GM18526 (cell line): ENCODE data around the gene CBX8.

Experiments used
- POLR2A ChIP-seq: IDR thresholded peaks from 3 replicates; pipeline ENCODE4 v1.6.1; 2011; ENCODE audit not compliant: insufficient read length; ENCODE audit errors: extremely low read depth

CBX8 gene

DNA sequence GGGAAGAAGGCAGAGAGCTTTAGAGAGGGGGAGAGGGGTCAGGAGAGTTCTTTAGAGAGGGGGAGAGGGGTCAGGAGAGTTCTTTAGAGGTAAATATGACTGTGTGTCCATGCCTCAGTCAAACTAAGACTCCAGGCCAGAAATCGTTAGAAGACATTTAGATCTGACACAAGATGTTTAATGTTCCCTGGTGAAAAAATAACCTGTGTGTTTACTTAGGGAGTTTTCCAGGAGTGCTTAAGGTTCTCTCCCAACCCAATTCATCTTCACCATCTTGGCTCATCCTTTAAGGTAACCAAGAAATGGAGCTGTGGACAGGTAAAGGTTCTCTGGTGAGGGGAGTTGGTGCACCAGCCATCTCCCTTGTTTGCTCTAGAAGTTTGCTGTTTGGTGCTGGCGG, 32.6 kb upstream of the CBX8 start:
- TF ChIP-seq POLR2A: no peak

DNA sequence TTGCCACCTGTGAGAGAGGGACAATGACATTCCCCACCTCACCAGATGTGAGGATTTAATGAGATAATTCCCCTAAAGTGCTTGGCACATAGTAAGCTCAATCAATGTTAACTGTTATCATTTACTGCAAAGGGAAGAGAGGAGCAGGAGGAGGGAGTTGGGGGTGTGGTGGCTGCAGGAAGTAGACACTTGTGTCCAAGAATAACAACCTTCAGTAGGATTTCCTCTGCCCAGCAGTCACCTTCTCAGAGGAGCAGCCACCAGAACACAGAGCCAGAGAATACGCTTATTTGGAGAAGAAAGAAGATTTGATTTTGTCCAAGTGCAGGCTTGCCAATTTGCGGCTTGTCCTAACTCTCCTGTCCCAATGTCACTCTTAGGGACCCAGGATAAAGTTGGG, 32.1 kb upstream of the CBX8 start:
- no peak for TF ChIP-seq POLR2A

DNA sequence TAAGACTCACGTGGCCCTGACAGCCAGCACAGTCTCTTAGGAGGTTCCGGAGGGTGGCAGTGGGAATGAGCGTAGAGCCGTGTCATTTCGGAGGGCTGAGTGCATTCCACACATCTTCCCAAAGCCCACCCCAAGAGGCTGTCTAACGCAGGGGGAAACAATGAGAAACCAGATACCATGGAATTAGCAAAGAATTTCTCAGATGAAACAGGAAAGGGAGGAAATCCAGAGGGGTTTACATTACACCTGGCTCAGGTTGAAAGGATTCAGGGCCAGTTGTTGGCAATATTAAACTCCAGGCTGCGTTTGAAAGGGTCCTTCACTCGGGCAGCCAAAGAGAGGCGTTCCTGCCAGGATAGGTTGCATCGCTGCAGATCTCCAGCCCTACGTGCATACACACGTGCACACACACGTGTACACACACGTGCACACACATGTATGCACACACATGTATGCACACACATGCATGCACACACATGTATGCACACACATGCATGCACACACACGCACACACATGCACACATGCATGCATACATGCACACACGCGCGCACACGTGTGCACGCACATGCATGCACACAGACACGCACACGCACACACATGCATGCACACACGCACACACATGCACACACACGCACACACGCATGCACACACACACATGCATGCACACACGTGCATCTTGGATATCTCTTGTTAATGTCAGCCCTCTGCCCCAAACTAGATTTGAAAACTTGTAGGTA, 30.1 kb upstream of the CBX8 start:
- TF ChIP-seq POLR2A: no peak

DNA sequence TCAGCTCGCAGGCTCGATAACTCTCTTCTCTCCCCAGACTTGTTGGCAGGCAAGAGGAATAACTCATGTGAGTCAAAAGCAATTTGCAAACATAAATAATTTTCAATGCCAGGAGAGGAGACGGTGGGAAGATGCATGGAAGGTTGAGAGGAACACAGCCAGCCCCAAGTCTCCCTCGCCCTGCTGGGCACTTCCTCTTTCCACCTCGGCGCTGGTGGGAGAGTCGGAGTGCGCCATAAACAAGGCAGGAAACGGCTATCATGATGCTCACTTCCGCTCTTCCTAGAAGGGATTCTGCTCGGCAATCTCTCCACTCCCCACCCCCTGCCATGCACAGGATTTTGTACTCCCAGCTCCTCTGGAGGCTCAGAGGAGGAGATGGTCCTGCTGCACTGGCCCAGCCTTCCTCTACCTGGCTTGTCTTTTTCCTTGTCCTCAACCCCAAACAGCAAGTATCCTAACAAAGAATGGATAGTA, 29.4 kb upstream of the CBX8 start:
- TF ChIP-seq POLR2A: no peak

DNA sequence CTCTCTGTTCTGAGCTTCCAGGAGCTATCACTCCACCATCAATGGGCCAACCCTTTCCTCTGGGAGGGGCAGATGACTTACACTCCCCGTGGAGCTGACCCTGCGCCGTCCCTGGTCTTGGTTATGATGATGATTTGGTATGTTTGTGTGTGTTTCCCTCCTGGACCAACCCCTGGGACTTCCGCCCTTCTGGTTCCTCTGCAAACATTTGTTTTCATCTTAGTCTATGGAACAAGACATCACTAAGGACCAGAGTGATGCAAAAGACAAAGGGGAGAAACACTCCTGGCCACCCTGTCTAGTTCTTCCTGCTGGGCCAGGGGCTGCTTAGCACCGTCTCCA, 28.7 kb upstream of the CBX8 start:
- TF ChIP-seq POLR2A: no peak

DNA sequence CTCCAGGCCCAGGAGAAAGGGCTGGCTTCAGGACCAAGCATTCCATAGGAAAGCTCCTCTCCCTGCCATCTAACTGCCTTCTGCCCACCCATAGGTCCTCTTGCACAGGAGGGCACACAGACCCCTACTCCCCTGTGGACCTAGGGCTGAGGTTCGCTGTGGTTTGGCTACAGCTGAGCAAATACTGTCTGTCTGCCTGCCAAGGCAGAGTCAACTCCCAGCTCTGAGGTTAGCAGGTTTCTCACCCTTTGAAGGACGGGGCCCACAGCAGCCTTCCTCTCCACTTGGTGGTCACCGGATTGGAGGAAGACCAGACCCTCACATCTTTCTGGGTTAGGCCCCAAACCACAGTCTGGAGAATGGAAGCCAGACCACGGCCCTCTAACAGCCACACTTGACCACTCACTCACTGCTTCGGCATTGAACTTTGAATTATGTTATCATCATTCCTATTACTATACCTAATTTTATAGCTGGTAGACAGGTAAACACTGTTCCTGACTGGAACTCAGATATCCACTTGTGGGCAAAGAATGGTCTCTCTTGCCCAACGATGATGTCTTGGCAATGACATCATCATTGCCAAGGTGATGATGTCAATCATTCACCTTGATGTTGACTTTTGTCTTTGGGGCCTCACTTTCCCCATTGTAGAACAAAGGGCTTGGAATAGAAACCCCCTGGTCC, 28.2 kb upstream of the CBX8 start:
- no peak for TF ChIP-seq POLR2A

DNA sequence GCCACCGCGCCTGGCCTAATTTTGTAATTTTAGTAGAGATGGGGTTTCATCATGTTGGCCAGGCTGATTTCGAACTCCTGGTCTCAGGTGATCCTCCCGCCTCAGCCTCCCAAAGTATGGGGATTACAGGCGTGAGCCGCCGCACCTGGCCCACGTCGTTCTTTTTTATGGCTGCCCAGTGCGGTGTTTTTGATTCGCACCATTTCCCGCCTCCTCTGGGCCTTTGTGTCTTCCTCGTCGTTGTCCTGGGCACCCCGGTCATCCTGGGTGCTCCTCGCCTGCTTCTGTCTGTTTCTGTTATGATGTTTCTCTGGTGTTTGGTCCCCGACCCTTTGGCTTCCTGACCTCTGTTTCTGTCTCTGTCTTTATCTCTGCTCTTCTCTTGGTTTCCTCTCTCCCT, 27.4 kb upstream of the CBX8 start:
- TF ChIP-seq POLR2A: no peak

DNA sequence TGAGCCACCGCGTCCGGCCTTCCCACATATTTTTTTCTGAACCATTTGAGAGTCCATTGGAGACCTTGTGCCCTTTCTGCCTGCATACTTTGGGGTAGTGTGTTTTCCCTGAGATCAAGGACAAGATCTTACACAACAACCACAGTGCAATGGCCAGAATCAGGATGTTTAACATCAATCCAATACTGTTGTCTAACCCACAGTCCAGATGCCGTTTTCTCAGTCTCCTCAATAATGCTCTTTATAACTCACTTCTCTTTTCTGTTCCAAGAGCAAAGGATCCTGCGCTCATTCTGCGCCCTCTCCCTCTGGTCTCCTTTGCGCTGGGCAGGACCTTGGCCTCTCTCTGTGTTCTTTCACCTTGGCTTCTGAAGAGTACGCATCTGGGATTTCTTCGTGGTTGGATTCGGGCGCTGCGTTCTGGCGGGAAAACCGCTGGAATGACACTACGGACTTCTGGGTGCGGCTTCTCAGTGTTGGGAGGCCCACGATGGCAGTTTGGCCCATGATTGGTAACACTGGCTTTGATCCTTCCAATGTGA, 25.8 kb upstream of the CBX8 start:
- no peak for TF ChIP-seq POLR2A

DNA sequence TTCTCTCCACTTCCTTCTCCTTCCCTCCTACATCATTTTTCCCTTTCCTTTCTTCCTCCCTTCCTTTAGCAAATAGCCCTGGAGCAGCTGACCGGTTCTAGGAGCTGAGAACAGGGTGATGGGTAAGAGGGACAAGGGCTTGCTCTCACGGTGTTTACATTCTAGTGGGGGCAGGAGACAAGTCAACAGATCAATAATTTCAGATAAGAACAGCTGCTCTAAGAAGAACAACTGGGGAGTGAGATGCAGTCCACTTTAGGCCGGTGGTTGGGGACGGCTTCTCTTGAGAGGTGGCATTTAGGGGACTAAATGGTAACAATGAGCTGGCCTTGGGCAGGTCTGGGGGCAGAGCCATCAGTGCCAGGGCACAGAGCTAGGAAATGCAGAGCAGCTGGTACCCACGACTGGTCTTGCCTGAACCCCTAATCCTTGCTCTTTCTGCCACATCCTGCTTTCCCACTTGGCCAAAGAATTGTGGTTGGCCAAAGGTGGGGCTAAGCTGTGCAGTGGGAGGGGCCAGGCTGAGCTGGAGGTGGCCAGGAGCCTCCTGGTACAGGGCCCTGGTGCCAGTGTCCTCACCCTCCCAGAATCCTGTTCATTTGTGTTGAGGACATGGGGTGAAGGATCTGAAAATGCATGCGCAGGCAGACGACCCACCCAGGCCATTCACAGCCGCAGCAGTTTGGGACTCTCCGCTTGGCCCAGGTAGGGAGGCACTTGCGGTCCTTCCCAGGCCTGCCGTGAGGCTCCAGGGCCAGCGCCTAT, 24.6 kb upstream of the CBX8 start:
- no peak for TF ChIP-seq POLR2A

DNA sequence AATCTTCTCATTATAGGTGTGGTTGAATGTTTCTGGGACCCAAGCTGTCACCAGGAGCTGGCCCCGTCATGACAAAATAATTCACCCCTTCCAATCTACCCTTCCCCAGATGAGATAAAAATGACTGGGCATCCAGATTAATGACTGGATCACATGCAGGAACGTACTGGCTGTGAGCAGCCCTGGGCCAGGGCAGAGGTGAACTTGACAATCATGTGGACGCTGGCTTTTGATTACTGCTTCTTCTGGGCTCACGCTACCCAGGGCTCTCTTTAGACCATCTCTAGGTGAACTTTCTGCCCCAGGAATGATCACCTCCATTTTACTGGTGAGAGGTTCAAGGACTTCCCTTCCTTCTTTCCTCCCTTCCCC, 24.1 kb upstream of the CBX8 start:
- TF ChIP-seq POLR2A: no peak

DNA sequence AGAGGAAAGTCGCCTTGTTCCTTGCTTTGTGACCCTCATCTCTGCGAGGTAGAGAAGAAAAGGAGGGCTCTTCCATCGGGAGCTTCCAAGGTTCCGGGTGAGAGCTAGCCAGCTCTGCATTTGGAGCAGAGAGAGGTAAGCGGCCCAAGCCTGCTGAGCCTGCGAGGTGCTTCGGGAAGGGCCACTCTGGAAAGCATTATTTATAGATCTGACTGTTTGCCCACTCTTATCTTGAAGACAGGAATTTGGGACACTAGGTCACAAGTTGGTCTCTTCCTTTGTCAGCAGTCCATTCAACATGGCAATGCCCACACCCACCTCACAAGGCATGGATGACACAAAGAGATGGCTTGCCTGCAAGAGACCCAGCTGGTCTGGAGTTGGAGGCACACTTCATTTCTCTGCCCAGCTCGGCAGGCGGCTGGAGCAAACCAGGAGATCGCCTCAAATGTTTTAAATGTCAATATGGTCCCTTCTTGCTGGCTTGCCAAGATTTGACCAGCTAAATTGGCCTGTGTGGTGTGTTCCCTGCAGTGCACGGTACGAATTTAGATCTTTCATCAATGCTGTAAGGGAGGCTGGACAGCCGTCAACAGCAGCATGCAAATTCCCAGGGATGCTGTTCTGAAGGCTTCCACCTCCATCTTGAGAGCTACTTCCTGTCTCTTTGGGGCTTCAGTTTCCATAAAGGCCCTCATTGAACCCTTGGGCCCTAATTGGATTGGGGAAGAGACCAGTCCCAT, 22.8 kb upstream of the CBX8 start:
- no peak for TF ChIP-seq POLR2A

DNA sequence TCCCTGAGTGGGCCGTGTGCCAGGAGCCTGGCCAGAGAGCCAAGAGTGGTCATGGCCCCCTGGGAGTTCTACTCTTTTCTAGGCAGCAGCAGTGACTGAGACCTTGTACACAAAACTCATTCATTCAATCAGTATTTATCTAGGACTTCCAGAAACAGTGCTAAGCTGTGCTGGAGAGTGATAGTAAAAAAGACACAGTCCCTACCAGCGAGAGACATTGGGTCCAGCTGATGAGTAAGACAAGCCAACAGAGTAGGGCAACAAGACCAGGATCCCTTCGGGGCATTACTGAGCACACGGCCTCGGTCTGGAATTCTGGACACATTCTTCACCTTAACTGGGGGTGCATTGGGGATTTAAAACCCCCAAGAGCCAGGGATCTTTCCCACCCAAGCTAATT, 22.2 kb upstream of the CBX8 start:
- no peak for TF ChIP-seq POLR2A

DNA sequence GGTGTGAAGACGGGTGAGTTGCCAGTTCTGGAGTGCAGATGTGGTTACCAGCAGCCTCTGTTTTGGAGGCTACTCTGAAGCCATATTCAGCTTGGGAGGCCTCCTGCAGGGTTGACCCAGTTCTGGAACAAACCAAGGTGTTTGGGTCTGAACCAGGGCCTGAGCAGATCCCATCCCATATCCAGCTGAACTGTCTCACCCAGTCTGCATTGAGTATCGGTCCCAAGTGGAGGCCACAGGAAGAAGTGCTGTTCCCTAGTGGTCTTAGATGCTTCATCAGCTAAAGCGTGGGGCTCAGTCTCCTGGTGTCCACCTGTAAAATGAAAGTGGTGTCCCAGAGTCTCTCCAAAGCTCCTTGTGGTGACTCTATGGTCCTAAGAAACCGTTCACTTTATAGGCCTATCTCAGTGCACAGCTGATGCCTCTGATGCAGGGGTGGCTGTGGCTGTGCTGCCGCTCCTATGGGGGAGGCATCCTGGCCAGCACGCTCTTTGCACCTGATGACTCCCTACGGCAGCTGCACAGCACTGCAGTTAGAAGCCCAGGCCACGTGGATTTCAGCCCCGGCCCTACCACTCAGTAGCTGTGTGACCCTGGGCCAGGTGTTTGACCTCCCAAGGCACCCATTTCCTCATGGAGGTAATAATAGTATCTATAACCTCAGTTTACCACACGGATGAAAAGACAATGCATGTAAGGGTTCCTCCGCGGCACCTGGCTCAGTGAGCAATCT, 21.3 kb upstream of the CBX8 start:
- no peak for TF ChIP-seq POLR2A

DNA sequence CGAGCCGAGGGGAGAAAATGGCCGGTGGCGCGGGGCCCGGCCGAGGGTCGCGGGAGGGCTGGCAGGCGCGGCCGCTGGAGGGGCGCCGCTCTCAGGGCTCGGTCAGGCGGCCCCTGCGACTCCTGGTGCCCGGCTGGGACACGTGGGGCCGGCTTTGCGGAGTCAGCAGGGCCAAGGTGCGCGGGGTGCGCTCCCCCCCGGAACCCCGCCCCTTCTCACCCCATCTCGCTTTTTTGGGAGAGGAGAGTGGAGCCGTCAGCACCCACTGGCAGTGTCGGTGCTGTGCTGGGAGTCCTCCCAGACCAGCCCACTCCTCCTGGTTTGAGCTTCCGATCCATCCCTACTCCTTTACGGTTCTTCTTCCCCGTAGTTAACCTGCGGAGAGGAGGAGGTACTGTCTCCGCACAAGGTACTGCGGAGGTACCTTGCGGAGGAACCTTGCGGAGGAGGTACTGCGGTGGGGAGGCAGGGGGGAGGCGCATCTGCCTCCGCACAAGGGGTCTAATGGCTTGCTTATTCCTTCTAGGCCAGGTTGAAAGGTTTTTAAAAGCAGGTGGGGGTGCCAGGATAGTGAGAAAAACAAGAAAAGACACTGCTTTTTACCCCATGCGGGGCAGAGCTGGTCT, 19.1 kb upstream of the CBX8 start:
- no peak for TF ChIP-seq POLR2A
